NOMO-1 treated with DMSO at 0.1 percent for 48 hours (cell line): ENCODE measurements around the gene TEX38.
A peak's percentile ranks its signal among the peaks of the same experiment; 100 is the strongest.
"Not testable (repeated sequence)": the region's sequence is repeated elsewhere in the genome, so short reads cannot be mapped to it uniquely, and the experiment has no call there.

ENCODE experiments used
- DNase-seq: peaks from one replicate; lab custom pipeline; 2025; ENCODE audit not compliant: unreplicated experiment; lab: John Stamatoyannopoulos, UW

The TEX38 gene

DNA sequence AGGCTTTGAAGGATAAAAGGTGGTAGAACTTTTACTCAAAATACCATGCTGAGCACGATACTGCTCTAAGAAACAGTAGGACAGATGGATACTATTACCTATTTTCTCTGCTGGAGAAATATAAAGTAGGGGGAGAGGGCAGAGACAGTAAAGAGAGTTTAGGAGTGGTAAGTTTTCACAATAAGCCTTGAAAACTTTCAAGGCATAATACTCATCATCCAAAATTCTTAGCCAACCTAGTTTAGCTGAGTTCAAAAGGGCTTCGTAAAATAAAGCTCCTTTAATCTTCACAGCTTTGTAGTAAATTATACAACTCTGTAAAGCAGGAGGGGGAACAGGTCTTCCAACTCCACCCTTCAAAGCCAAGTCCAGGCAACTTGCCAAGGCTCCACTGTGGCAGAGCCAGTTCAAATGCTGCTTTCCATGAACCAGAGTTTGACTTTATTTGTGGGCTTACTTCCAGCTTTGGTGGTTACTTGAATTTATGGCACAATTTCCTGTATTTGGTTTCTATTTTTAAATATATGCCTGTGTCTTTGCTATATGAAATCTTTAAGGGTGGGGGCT is 15.5 kb downstream of the TEX38 start:
- DNase-seq: peak; percentile 17

DNA sequence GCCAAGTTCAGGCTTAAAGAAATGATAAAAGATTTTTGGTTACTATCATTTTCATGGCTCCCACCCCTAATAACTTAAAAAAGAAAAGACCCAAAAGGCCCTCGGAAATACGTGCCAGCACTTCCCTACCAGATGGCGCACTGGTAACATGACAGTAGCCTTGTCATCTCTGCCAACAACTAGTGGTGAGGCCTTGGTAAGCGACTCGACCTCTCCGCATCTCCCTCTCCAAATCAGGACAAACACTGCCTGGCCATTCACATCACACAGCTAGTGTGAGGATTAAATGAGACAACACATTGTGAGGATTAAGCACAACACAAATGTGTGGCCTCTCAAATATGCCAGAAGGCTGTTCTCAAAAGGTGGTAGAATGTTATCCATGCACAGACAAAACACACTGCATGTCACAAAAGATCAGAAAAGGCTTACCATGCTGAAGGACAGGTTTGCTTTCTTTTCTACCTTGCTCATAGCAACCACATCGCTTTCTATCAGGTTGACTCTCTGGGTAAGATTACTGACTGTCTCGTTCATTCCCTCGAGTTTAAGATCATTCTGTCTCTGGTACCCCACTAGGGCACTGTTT is 16.4 kb downstream of the TEX38 start:
- no peak for DNase-seq

- no peak for DNase-seq
These were observed 17.7 kb downstream of the TEX38 start for GRCh38 chr1:46689356-46689755.

DNA sequence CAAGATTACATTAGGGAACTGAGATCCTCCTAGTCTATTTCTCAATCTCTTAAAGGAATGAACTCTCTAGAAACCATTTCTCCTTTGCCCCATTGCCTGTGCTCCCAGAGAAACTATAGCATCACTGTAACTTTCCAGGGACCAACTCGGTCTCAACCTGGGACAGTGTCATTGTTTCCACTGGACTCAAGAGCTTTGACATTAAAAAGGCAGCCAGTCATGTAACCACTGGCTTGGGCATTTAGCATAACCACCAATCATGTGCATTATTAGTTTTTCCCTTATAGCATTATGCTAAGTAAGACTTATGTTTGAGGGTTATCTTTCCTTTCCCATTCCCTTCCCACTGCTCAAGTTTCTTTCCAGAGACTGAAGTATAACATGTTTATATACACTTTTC is 18.2 kb downstream of the TEX38 start:
- no peak for DNase-seq

DNA sequence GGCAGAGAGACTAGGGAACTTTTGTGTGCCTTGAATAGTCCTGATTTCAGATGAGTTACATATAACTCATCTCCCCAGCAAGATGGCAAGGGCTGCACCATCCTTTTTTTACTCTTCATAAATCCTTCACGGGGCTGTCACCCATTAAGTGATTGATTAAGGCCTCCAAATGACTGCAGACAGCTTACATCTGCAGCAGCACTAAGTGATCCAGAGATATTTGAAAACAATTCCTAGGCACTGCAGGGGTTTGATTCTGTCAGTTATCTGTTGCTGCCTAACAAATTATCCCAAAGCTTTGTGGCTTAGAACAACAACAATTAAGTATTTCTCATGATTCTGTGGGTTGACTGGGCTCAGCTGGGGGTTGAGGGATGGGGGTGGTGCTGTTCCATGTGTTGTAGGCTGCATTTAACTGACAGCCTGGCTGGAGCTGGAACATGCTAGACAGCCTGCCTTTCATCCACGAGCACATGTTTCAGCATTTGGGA is 19.3 kb downstream of the TEX38 start:
- no peak for DNase-seq

GRCh38 chr1:46691997-46692790 is 20.5 kb downstream of the TEX38 start:
- DNase-seq: no peak

DNA sequence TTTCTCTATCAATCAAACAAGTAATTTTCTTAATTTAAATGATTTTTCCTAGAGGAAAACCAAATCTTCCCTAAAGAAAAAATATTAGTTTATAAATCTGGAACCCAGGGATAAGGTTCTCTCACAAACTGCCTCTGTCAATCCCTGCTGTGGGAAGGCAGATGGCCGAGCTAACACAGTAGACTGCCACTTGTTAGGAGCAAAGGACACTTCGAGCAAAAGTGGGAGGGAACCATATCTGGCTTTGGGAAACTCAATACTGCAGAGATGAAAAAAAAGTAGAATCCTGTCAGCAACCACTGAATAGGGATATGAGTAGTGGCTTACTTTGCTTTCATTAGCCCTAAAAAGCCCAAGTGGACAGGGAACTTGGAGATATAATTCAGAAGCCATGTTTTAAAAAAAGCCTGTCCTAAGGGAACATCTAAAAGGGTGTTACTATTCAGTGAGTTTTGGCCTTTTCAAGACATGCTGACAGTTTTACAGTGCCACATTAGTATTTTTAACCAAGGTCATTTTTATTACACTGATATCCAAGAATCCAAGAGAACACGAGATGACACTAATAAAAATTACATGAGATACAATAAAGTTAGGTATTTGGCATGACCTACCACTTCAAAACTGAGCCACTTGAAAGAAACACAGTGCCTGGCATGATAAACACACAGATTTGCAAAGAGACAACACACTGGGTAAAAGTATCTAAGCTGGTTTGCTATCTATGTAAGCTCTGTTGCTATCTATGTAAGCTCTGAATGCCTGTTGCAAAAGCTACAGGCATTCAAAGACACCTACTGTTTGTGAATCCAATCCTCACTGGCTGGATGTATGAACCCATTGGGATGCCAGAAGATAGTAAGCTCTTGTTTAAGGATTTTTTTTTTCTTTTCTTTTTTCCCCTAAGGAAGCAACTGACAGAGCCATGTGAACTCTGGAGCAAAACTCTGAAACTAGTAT is 21.4 kb downstream of the TEX38 start:
- DNase-seq: no peak

DNA sequence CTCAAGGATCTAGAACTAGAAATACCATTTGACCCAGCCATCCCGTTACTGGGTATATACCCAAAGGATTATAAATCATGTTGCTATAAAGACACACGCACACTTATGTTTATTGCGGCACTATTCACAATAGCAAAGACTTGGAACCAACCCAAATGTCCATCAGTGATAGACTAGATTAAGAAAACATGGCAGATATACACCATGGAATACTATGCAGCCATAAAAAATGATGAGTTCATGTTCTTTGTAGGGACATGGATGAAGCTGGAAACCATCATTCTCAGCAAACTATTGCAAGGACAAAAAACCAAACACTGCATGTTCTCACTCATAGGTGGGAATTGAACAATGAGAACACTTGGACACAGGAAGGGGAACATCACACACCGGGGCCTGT is 23.0 kb downstream of the TEX38 start:
- DNase-seq: not testable (repeated sequence)

DNA sequence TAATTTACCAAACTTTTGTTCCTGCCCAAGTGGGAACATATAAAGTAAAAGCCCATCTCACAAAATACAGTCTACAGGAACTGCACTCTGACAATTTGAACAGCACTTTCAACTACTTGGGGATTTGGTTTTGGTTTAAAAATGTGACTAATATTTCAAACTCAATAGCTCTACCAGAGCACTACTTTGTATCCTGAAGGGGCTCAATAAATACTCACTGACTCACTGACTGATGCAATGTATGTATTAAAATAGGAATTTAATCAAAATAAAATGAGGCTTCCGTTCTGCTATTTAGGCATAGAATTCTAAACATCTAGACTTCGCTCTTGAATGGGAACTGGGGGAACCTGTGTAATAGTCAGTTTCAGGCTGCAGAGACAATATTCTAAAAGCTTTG is 25.4 kb downstream of the TEX38 start:
- DNase-seq: no peak

DNA sequence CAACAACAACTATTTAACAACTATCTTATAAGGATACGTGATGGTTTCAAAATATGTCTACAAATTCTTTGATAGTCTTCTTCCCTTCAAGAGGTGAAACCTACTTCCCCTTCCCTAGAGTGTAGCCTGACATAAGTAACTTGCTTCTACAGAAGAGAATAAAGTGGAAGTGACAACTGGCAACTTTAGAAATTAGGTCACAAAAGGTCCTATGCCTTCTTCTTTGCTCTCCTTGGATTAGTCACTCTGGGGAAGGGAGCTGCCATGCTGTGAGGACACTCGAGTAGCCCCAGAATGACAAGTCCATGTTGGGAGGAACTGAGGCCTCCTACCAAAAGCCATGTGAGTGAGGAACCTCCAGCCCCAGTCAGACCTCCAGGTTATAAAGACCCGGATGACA is 28.0 kb downstream of the TEX38 start:
- DNase-seq: peak; percentile 90

DNA sequence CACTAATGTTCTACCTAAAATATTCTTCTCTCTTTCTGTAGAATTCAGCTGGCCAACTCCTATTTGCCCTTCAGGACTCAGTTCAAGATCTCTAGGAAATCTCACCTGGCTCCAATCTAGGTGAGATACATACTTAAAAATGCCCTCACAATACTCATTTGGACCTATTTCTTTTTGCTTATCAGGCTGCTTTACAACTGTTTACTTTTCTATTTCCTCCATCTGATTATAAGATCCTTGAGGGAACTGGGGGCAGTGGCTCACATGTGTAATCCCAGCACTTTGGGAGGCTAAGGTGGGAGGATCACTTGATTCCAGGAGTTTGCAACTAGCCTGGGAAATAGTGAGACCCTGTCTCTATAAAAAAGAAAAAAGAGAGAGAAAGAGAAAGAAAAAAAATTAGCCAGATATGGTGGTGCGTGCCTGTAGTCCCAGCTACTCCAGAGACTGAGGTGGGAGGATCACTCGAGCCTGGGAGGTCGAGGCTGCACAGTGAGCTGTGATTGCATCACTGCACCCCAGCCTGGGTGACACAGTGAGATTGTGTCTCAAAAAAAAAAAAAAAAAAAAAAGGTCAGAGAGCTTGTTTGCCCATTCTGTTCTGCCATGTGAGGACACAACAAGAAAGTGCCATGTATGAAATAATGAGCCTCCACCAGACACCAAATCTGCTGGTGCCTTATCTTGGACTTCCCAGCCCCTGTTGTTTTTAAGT is 32.4 kb downstream of the TEX38 start:
- no peak for DNase-seq

DNA sequence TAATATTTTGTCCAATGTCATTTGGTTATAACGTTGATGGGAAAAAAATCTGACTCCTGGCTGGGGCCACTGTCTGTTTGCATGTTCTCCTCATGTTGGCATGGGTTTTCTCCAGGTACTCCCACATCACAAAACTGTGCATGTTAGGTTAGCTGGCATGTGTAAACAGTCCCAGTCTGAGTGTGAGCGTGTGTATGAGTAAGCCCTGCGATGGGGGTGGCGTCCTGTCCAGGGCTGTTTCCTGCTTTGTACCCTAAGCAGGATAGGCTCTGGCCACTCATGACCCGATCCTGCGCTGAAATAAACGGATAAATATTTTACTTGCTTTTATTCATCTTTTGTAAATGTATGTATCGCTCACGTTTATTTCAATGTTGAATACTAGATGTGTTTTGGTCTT is 33.8 kb downstream of the TEX38 start:
- no peak for DNase-seq

DNA sequence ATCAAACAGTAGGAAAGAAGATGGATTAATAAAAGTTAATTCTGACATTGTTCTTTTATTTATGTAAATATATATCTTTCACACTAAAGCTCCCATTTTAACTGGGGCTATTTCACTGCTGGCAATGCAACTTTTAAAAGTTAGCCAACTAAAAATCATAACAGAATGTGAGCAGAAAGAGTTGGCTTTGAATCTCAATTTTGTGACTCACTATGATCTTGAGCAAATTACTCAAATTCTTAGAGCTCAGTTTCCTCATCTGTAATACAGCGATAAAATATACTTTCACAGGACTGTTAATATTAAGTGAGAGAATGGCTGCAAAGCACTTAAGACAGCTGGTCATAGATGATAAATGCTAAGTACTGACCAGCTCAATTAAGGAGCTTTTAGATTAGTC is 36.5 kb downstream of the TEX38 start:
- DNase-seq: no peak

DNA sequence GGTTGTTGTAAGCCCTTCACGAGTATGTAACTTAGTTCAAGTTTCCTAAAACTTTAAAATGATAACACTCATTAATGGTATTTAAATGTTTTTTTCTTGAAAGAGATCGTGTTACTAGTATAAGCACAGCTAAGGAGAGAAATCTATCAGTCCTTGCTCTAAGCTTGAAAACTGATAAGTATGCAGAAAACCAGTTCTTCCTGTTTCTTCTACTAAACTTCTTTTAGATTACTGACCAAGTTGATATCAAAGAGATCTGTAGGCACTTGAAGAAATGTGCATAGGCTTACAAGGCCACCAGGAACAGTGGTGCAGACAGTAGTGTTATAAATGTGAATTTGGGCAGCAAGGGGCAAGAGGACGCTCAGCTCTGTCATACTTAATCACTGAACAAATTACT is 43.3 kb downstream of the TEX38 start:
- DNase-seq: no peak

- no peak for DNase-seq
These were observed 46.0 kb downstream of the TEX38 start for GRCh38 chr1:46717654-46718053.

- no peak for DNase-seq
These were observed 46.7 kb downstream of the TEX38 start for GRCh38 chr1:46718340-46718726.

DNA sequence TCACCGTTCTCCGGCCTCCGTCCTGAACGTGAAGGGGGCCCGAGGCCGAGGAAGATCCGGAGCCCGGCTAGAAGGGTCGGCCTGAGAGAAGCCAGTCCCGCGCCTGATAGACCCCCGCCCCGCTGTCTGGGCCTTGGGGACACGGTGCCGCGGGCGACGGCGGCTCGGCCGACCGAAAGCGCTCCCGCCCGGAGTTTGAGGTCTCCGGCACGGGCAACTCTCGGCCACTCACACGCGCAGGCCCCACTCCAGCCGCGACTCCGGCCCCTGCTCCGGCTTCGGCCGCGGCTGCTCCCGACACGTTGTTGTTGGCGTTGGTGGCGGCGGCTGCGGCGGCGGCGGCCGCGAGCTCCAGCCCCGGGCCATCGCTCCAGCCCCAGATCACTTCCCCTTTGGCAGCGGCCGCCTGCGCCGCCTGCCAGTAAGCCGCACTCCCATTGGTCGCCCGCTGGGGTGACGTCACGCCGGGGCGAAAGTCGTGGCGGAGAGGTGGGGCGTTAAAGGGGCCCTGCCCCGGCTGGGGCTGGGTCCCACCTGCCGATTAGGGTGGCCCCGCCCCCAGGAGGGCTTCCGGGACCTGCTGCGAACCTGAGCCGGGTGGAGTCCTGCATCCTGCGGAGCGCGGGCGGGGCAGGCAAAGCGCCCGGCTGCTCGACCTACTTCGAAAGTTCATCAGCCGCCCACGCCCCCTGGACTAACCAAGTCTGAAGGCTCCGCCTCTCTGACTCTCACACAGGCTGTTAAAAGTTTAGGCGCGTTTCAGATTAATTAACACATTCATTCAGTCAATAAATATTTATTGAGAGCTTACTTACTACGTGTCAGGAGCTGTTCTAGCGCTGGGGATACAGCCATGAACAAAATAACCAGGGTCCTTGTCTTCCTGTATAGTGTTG is 47.3 kb downstream of the TEX38 start, which contains the start of gene EFCAB14:
Gene EFCAB14, minus strand, starts transcription at position 388 of the 896 bp plus-strand sequence. CDS start 1,027 bp downstream, outside the sequence.
- DNase-seq: peak; percentile 92

DNA sequence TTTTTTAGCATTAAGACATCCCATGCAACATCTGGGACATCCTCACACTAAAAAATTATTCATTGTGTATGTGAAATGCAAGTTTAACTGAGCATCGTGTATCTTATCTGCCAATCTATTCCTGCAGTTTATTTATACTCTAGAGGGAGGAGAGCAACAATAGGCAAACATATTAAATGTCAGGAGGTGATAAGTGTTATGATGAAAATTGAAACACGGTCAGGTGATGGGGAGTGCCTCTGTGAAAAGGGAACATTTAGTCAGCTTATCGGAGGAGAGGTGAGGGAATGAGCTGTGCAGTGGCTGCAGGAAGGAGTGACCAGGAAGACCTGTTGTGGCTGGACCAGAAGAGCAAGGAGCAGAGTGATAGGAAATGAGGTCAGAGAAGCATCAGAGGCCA is 48.0 kb downstream of the TEX38 start:
- DNase-seq: no peak

- not testable (repeated sequence) for DNase-seq
These were observed 48.7 kb downstream of the TEX38 start for GRCh38 chr1:46720319-46720718.
